ENCODE data around the gene TMEM35B. TPM values are rescaled to one million over a fixed set of nuclear protein-coding genes. Genes with fewer than 3 reads are reported as not detected.

The TMEM35B gene
- total RNA-seq = 45.1 and 55.1 TPM in 2 replicates

DNA sequence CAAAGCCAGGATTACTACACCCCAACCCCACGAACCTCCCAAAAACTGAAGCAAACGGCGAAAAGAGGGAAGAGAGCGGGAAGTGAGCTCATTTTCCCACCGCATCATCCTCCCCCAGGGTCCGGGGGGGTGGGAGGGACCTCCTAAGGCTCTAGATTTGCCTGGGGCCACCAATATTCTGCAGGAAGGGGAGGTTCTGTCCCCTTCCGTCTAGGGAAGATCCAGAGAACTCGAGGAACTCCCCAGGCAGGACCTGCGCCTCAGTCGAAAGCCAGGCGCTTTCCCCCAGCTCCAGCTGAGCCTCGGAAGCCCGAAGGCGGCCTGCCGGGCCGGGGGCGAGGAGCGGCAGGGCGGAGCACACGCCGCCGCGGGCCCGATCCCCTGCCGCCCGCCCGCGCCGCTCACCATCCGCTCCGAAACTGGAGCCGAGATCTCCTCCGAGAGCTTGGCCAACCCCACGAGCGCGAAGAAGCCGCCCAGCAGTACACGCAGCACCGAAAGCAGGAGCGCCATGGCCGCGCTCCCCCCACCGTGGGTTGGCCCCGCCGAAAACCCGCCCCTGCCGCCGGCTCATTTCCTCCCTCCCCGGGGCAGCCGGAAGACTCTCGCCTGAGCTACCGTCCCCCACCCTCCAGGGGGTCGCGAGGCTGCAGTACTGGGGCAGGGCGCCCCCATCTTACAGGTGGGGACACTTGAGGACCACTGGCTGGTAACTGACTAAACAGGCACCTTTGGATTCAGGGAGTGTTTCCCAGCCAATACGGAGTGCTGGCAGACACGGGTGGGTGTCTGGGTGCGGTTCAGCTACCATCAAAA lies at the start of gene TMEM35B:
Gene TMEM35B, minus strand, starts transcription at position 555 of the 816 bp plus-strand sequence. Its CDS starts 42 bp downstream, at position 513.

Other genes starting within 250 kb of the TMEM35B start
- not detected in 2 replicates for gene GJB5, start 230.3 kb downstream of the TMEM35B start, total RNA-seq
- gene GJB4, start 225.6 kb downstream of the TMEM35B start, total RNA-seq = not detected in 2 replicates
- under 0.01 and 0.09 TPM in 2 replicates for gene GJB3, start 204.1 kb downstream of the TMEM35B start, total RNA-seq
- gene GJA4, start 192.3 kb downstream of the TMEM35B start, total RNA-seq = 19.8 and 207 TPM in 2 replicates
- gene SMIM12, start 125.6 kb downstream of the TMEM35B start, total RNA-seq = 49.7 and 59.2 TPM in 2 replicates
- not detected in 2 replicates for gene DLGAP3, start 55.7 kb downstream of the TMEM35B start, total RNA-seq
- 8.5 and 9.4 TPM in 2 replicates for gene ZMYM6, start 46.6 kb upstream of the TMEM35B start, total RNA-seq
- 16.3 and 22.1 TPM in 2 replicates for gene ZMYM1, start 94.0 kb upstream of the TMEM35B start, total RNA-seq
- gene SFPQ, start 207.8 kb upstream of the TMEM35B start, total RNA-seq = 138 and 269 TPM in 2 replicates